ENCODE measurements around the gene CES3. TPM values are rescaled to one million over a fixed set of nuclear protein-coding genes. Genes with fewer than 3 reads are reported as not detected.
A peak's percentile ranks its signal among the peaks of the same experiment; 100 is the strongest.

Gene CES3
- total and polyA plus RNA-seq, 2 donors (not counting 3 experiments of a cell fraction or from before 2014, with no cell fraction given) = 0.10 TPM; not detected in 1

- H3K36me3 ChIP-seq (ENCODE audit: control insufficient read depth in 2 of 2, extremely low read depth in 1 of 2, insufficient read depth in 2 of 2, low read length in 2 of 2) = no peaks in the 10 kb centered on the region
- peak overlapping the region; percentile 2 for H2AFZ ChIP-seq (ENCODE audit: low read depth, low read length)
- no TSS peak for BruUV-seq (replicated peaks)
- H3K4me3 ChIP-seq (replicated peaks in 1 of 3; ENCODE audit: insufficient read depth in 1 of 3, low read depth in 1 of 3, low read length in 3 of 3) = no peak overlapping the region
- H4K20me1 ChIP-seq (replicated peaks; ENCODE audit: control insufficient read depth, extremely low read depth, insufficient read depth, low read length) = no peaks in the 10 kb centered on the region
- no peaks in the 10 kb centered on the region for H3K9me3 ChIP-seq (replicated peaks; ENCODE audit: control insufficient read depth, insufficient read depth, low read length)
- no peaks in the 10 kb centered on the region for H3K9me1 ChIP-seq (replicated peaks; ENCODE audit: control insufficient read depth, extremely low read depth, insufficient read depth, low read length)
- no peak for FAIRE-seq
- intact Hi-C loops (cut with micrococcal nuclease) = loop anchor here (5.0 kb wide), 1 partner anchor 33 kb away; no protein-coding TSS in a partner anchor
- H3K79me2 ChIP-seq (ENCODE audit: control insufficient read depth, insufficient read depth, low read length) = no peaks in the 10 kb centered on the region
- DNase-seq (ENCODE audit: low read depth, low spot score) = no peak
- H3K4me1 ChIP-seq (ENCODE audit: control insufficient read depth, extremely low read depth, insufficient read depth, low read length) = no peaks in the 10 kb centered on the region
- no peak overlapping the region for H3K4me2 ChIP-seq (ENCODE audit: insufficient read depth, low read length)
- dilution Hi-C loops (cut with MboI; ENCODE audit: extremely low pct_ligation_motif_present, low sequenced_read_pairs) = no loop called here
- no peak overlapping the region for H3K9ac ChIP-seq (replicated peaks; ENCODE audit: extremely low read depth, insufficient read depth, low read length)
- ChIA-PET CTCF (interaction anchor here (0.7 to 3.9 kb wide), 8 partner anchors 14 to 281 kb away, joined by 3 to 57 read pairs (median 4); partner anchors contain the start of genes FBXL8 and TRADD), POLR2A (no interaction called here)
- H3K27ac ChIP-seq (ENCODE audit: insufficient read depth, low read depth, low read length) = no peak overlapping the region
- TF ChIP-seq, protein P1, sequence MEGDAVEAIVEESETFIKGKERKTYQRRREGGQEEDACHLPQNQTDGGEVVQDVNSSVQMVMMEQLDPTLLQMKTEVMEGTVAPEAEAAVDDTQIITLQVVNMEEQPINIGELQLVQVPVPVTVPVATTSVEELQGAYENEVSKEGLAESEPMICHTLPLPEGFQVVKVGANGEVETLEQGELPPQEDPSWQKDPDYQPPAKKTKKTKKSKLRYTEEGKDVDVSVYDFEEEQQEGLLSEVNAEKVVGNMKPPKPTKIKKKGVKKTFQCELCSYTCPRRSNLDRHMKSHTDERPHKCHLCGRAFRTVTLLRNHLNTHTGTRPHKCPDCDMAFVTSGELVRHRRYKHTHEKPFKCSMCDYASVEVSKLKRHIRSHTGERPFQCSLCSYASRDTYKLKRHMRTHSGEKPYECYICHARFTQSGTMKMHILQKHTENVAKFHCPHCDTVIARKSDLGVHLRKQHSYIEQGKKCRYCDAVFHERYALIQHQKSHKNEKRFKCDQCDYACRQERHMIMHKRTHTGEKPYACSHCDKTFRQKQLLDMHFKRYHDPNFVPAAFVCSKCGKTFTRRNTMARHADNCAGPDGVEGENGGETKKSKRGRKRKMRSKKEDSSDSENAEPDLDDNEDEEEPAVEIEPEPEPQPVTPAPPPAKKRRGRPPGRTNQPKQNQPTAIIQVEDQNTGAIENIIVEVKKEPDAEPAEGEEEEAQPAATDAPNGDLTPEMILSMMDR (IDR thresholded peaks at IDR 0.05; ENCODE audit: extremely low read depth in 1 of 2, insufficient read depth in 1 of 2, low read depth in 1 of 2, low read length in 2 of 2) = no peak
- TF ChIP-seq MYC (IDR thresholded peaks at IDR 0.05; ENCODE audit: low read depth, low read length) (no peak), POLR2A (IDR thresholded peaks at IDR 0.05; ENCODE audit: low read depth, low read length) (no peak), POLR2AphosphoS5 (IDR thresholded peaks at IDR 0.05; ENCODE audit: insufficient read depth, low read depth, low read length) (no peak), FOS (IDR thresholded peaks at IDR 0.05; ENCODE audit: borderline replicate concordance, insufficient read depth, low read length) (no peak), EZH2 (IDR thresholded peaks at IDR 0.05; ENCODE audit: borderline replicate concordance, low read depth, low read length, severe bottlenecking) (no peak), GATA2 (IDR thresholded peaks at IDR 0.05; ENCODE audit: insufficient read depth, insufficient read length, low read depth, low read length) (no peak), JUN (IDR thresholded peaks at IDR 0.05; ENCODE audit: borderline replicate concordance, insufficient read depth, insufficient read length, low read depth) (no peak)
- TF ChIP-seq, protein P2, sequence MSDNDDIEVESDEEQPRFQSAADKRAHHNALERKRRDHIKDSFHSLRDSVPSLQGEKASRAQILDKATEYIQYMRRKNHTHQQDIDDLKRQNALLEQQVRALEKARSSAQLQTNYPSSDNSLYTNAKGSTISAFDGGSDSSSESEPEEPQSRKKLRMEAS (IDR thresholded peaks at IDR 0.05; ENCODE audit: insufficient read depth, insufficient read length) = no peak
- no peaks in the 10 kb centered on the region for H3K27me3 ChIP-seq (ENCODE audit: control insufficient read depth in 2 of 2, insufficient read depth in 2 of 2, low read length in 2 of 2)
These were observed 18.1 kb downstream of the CES3 start for GRCh38 chr16:66979011-66979717.

Measured in endothelial cell of umbilical vein (primary cell).